Measurements from ENCODE around the gene ITGB5. TPM values are rescaled to one million over a fixed set of nuclear protein-coding genes. Genes with fewer than 3 reads are reported as not detected.

ITGB5 gene
- total RNA-seq, 1 donor from 2014 or later = 81.9 TPM

- DNase-seq (ENCODE audit: low read depth, low spot score) = no peak
- H3K27me3 Mint-ChIP-seq (ENCODE audit: low read depth) = no peaks in the 10 kb centered on the region
- TF ChIP-seq, protein P1, sequence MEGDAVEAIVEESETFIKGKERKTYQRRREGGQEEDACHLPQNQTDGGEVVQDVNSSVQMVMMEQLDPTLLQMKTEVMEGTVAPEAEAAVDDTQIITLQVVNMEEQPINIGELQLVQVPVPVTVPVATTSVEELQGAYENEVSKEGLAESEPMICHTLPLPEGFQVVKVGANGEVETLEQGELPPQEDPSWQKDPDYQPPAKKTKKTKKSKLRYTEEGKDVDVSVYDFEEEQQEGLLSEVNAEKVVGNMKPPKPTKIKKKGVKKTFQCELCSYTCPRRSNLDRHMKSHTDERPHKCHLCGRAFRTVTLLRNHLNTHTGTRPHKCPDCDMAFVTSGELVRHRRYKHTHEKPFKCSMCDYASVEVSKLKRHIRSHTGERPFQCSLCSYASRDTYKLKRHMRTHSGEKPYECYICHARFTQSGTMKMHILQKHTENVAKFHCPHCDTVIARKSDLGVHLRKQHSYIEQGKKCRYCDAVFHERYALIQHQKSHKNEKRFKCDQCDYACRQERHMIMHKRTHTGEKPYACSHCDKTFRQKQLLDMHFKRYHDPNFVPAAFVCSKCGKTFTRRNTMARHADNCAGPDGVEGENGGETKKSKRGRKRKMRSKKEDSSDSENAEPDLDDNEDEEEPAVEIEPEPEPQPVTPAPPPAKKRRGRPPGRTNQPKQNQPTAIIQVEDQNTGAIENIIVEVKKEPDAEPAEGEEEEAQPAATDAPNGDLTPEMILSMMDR (conservative IDR thresholded peaks at IDR 0.05) = no peak
- peaks cover 13% of the 10 kb centered on the region for H3K4me1 Mint-ChIP-seq
- no peaks in the 10 kb centered on the region for H3K36me3 Mint-ChIP-seq (ENCODE audit: low read depth)
- H3K4me3 Mint-ChIP-seq = no peak overlapping the region
- H3K9me3 Mint-ChIP-seq = no peaks in the 10 kb centered on the region
- no peak overlapping the region for H3K27ac Mint-ChIP-seq (ENCODE audit: unreplicated experiment)
These were observed 123.4 kb downstream of the ITGB5 start for GRCh38 chr3:124763644-124764358.

DNA sequence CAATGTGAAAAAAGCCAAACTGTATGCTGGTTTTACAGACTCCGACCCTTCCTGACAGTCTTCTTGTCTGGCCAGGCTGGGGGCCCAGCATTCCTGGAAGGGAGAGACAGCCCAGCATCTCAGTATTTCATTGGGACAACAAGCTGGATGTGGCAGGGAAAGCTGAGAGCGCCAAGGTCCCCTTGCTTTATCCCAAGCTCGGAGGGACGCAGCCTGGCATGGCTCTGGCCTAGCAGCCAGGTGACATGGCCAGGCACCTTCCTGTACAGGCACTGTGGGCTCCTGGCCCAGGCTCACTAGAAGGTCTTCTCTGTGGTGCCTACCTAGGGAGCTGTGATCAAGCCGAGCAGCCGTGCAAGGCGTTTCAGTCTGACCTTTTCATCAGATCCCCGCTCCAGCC is 124.0 kb downstream of the ITGB5 start:
- TF ChIP-seq, protein P1 (conservative IDR thresholded peaks at IDR 0.05) = no peak
- Mint-ChIP-seq H3K4me1 (peaks cover 13% of the 10 kb centered on the region), H3K27me3 (ENCODE audit: low read depth) (no peaks in the 10 kb centered on the region), H3K36me3 (ENCODE audit: low read depth) (no peaks in the 10 kb centered on the region), H3K9me3 (no peaks in the 10 kb centered on the region), H3K4me3 (no peak overlapping the region), H3K27ac (ENCODE audit: unreplicated experiment) (no peak overlapping the region)
- no peak for DNase-seq (ENCODE audit: low read depth, low spot score)

- no peak for DNase-seq (ENCODE audit: low read depth, low spot score)
- no peaks in the 10 kb centered on the region for H3K27me3 Mint-ChIP-seq (ENCODE audit: low read depth)
- no peak overlapping the region for H3K27ac Mint-ChIP-seq (ENCODE audit: unreplicated experiment)
- peaks cover 13% of the 10 kb centered on the region for H3K4me1 Mint-ChIP-seq
- H3K36me3 Mint-ChIP-seq (ENCODE audit: low read depth) = no peaks in the 10 kb centered on the region
- H3K9me3 Mint-ChIP-seq = no peaks in the 10 kb centered on the region
- TF ChIP-seq, protein P1 (conservative IDR thresholded peaks at IDR 0.05) = no peak
- H3K4me3 Mint-ChIP-seq = no peak overlapping the region
These were observed 124.5 kb downstream of the ITGB5 start for GRCh38 chr3:124762661-124763011.

DNA sequence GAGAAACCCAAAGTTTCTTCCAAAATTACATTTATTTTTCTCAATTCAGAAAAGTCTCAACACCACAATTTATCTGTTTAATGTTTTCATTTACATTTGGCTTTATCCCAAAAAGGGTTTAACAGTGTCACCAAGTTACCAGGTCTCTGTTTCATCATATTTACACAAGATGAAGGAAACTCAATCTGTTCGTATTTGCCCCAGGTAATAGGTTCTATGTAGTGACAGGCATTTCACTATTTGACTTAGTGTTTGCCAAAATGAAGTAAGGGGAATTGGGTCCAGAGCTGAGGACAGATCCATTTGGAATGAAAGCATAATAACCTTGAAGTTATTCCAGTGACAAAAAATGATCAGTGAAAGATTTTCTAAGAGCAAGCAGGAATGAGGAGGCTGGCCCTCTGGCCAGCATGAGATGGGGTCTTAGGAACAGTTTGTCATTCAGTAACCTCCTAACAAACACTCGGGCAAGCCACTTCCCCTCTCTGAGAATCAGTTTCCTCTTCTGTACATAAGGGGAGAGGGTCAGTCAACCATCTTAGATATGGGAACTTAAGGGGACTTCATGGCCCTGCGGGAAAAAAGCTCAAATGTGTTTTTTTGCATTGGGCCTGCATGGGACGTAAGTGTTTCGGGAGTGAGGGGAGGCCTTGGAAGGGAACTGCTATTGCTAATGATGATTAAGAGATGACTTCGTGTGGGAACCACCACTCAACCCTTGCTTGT is 125.1 kb downstream of the ITGB5 start:
- no peak for DNase-seq (ENCODE audit: low read depth, low spot score)
- no peak overlapping the region for H3K4me3 Mint-ChIP-seq
- no peak overlapping the region for H3K27ac Mint-ChIP-seq (ENCODE audit: unreplicated experiment)
- peaks cover 13% of the 10 kb centered on the region for H3K4me1 Mint-ChIP-seq
- no peaks in the 10 kb centered on the region for H3K27me3 Mint-ChIP-seq (ENCODE audit: low read depth)
- H3K9me3 Mint-ChIP-seq = no peaks in the 10 kb centered on the region
- TF ChIP-seq, protein P1 (conservative IDR thresholded peaks at IDR 0.05) = no peak
- no peaks in the 10 kb centered on the region for H3K36me3 Mint-ChIP-seq (ENCODE audit: low read depth)

- TF ChIP-seq, protein P1 (conservative IDR thresholded peaks at IDR 0.05) = peak; percentile 99
- Mint-ChIP-seq H3K9me3 (no peaks in the 10 kb centered on the region), H3K4me3 (no peak overlapping the region), H3K4me1 (peaks cover 13% of the 10 kb centered on the region), H3K27me3 (ENCODE audit: low read depth) (no peaks in the 10 kb centered on the region), H3K36me3 (ENCODE audit: low read depth) (no peaks in the 10 kb centered on the region), H3K27ac (ENCODE audit: unreplicated experiment) (no peak overlapping the region)
- peak; percentile 84 for DNase-seq (ENCODE audit: low read depth, low spot score)
These were observed 125.8 kb downstream of the ITGB5 start for GRCh38 chr3:124761250-124761796.

Measured in neural crest cell (in vitro differentiated cells).